A549 (cell line): ENCODE data around the gene COG2. TPM values are rescaled to one million over a fixed set of nuclear protein-coding genes. Genes with fewer than 3 reads are reported as not detected.

Experiments used
- ATAC-seq, 2 experiments: fragments of 200-7000 bp in 1 of 2; fragments of >200 bp in 1 of 2; cut with Nextera tagmentation in 1 of 2; cut with Tn5 transposase in 1 of 2; 3 replicates each; pipeline versions ENCODE4 v1.8.0 to v1.9.1; 2018 to 2020; ENCODE audit warnings: mild to moderate bottlenecking in 1 of 2, moderate library complexity in 1 of 2
- CTCF ChIA-PET: fragments of 300-600 bp; sonication (Branson Sonifier 250); formaldehyde crosslinking; extraction: SDS; loops from one replicate; lab custom pipeline; 2021; ENCODE audit warnings: antibody characterized with exemption, inconsistent platforms; lab: Yijun Ruan, JAX
- POLR2A ChIA-PET: fragments of 350-600 bp; formaldehyde crosslinking; extraction: SDS; loops from one replicate; lab custom pipeline; 2021; ENCODE audit warnings: antibody characterized with exemption, inconsistent platforms; lab: Yijun Ruan, JAX
- DNase-seq, 2 experiments: peaks; one replicate each; pipeline versions ENCODE4 v3.0.0 to v3.0.0-alpha.2; 2011 to 2016; ENCODE audit warnings: low read depth in 1 of 2, low spot score in 1 of 2
- FAIRE-seq: peaks from 2 replicates; lab custom pipeline; 2011; peaks lifted over from hg19 to GRCh38; lab: Jason Lieb, UNC
- H3K27ac ChIP-seq, 2 experiments: fragments of >200 bp; sonication (Bioruptor Twin); formaldehyde crosslinking; 3 replicates each; pipeline ENCODE4 v1.5.1; 2016 to 2017
- H3K4me1 ChIP-seq: fragments of >200 bp; sonication (Bioruptor Twin); formaldehyde crosslinking; 3 replicates; pipeline ENCODE4 v1.6.1; 2016
- H3K4me2 ChIP-seq: fragments of >200 bp; sonication (Bioruptor Twin); formaldehyde crosslinking; 3 replicates; pipeline ENCODE4 v1.6.1; 2016
- H3K4me3 ChIP-seq: fragments of >200 bp; sonication (Bioruptor Twin); formaldehyde crosslinking; 3 replicates; pipeline ENCODE4 v1.5.1; 2016
- H3K9me3 ChIP-seq: fragments of >200 bp; sonication (Bioruptor Twin); formaldehyde crosslinking; 3 replicates; pipeline ENCODE4 v1.6.1; 2016
- BHLHE40 ChIP-seq: IDR thresholded peaks from 2 replicates; pipeline ENCODE4 v1.6.1; 2012; ENCODE audit warnings: low read depth, low read length, inconsistent platforms
- CBX8 ChIP-seq: fragments of 200-600 bp; sonication (generic); IDR thresholded peaks from 2 replicates; pipeline ENCODE4 v1.6.1; 2016
- CEBPB ChIP-seq, 2 experiments: fragments of >200 bp in 1 of 2; sonication (Bioruptor Twin) in 1 of 2; formaldehyde crosslinking in 1 of 2; IDR thresholded peaks; 2 replicates each; pipeline ENCODE4 v1.6.1; 2012 to 2016
- CHD4 ChIP-seq: fragments of 200-600 bp; sonication (generic); IDR thresholded peaks from 2 replicates; pipeline ENCODE4 v1.6.1; 2016; ENCODE audit warnings: antibody characterized with exemption, mild to moderate bottlenecking, borderline replicate concordance
- EHF ChIP-seq: fragments of 250-450 bp; sonication (Bioruptor Pico); IDR thresholded peaks from 2 replicates; pipeline ENCODE4 v1.5.0; 2020; ENCODE audit warnings: mild to moderate bottlenecking
- EP300 ChIP-seq, 2 experiments: fragments of >200 bp; sonication (Bioruptor Twin); formaldehyde crosslinking; IDR thresholded peaks; 2 replicates in 1 of 2; 3 replicates in 1 of 2; pipeline ENCODE4 v1.6.1; 2016 to 2017
- NFE2L2 ChIP-seq: fragments of 150-350 bp; conservative IDR thresholded peaks from 2 replicates; pipeline ENCODE4 v1.6.1; 2014; ENCODE audit warnings: low read length
- POLR2AphosphoS2 ChIP-seq: conservative IDR thresholded peaks from 2 replicates; pipeline ENCODE4 v1.6.1; 2012; ENCODE audit warnings: low read length, improper control_type of control experiment, inconsistent platforms
- RCOR1 ChIP-seq: fragments of 150-350 bp; IDR thresholded peaks from 2 replicates; pipeline ENCODE4 v1.6.1; 2014; ENCODE audit warnings: antibody characterized with exemption, low read length, low read depth
- RNF2 ChIP-seq: fragments of 200-600 bp; sonication (generic); IDR thresholded peaks from 2 replicates; pipeline ENCODE4 v1.6.1; 2016; ENCODE audit warnings: low read depth, mild to moderate bottlenecking, antibody characterized with exemption, moderate library complexity, borderline replicate concordance
- SREBF2 ChIP-seq: fragments of 450-650 bp; IDR thresholded peaks from 2 replicates; pipeline ENCODE4 v1.6.1; 2014; ENCODE audit warnings: mild to moderate bottlenecking, moderate library complexity
- TP53 ChIP-seq: fragments of 250-450 bp; sonication (Bioruptor Pico); IDR thresholded peaks from 2 replicates; pipeline ENCODE4 v1.5.0; 2021; ENCODE audit warnings: mild to moderate bottlenecking, moderate library complexity
- ZSCAN20 ChIP-seq: fragments of 250-450 bp; sonication (Bioruptor Pico); IDR thresholded peaks from 2 replicates; pipeline ENCODE4 v1.8.0; 2022; ENCODE audit warnings: mild to moderate bottlenecking, moderate library complexity
- WGBS: methylation state at CpG from one replicate; pipeline ENCODE4 v1.1.6; 2017; ENCODE audit errors: missing lambda C conversion rate; 5-methylcytosine and 5-hydroxymethylcytosine counted together
- polyA plus RNA-seq, 4 experiments: library from polyadenylated mRNA; depleted of rRNA in 3 of 4; stranded (reverse); fragments of >200 nt; fragmentation: RNase III in 1 of 4; extraction: RNeasy Plus Mini Kit Qiagen cat#74134 plus additional on column Dnase treatment in 1 of 4; gene quantifications; 2 replicates in 3 of 4; 3 replicates in 1 of 4; pipeline ENCODE4 v1.2.3, GENCODE V29; 2011 to 2017
- TF ChIP-seq, protein P1 (sequence below): fragments of 450-650 bp; IDR thresholded peaks from 2 replicates; pipeline ENCODE4 v1.6.1; 2014; ENCODE audit warnings: antibody characterized with exemption
- TF ChIP-seq, protein P2 (sequence below): IDR thresholded peaks from 2 replicates; pipeline ENCODE4 v1.6.1; 2012
- TF ChIP-seq, protein P3 (sequence below): fragments of 250-450 bp; sonication (Bioruptor Pico); IDR thresholded peaks from 2 replicates; pipeline ENCODE4 v1.5.0; 2021; ENCODE audit warnings: mild to moderate bottlenecking, moderate library complexity, borderline replicate concordance
- TF ChIP-seq, protein P4 (sequence below): fragments of >200 bp; sonication (Bioruptor Twin); formaldehyde crosslinking; IDR thresholded peaks from 3 replicates; pipeline ENCODE4 v1.6.1; 2016

Gene COG2
- polyA plus RNA-seq, 2 of the 4 experiments (the other 2 are of a cell fraction) = 23.0 to 34.2 TPM

DNA sequence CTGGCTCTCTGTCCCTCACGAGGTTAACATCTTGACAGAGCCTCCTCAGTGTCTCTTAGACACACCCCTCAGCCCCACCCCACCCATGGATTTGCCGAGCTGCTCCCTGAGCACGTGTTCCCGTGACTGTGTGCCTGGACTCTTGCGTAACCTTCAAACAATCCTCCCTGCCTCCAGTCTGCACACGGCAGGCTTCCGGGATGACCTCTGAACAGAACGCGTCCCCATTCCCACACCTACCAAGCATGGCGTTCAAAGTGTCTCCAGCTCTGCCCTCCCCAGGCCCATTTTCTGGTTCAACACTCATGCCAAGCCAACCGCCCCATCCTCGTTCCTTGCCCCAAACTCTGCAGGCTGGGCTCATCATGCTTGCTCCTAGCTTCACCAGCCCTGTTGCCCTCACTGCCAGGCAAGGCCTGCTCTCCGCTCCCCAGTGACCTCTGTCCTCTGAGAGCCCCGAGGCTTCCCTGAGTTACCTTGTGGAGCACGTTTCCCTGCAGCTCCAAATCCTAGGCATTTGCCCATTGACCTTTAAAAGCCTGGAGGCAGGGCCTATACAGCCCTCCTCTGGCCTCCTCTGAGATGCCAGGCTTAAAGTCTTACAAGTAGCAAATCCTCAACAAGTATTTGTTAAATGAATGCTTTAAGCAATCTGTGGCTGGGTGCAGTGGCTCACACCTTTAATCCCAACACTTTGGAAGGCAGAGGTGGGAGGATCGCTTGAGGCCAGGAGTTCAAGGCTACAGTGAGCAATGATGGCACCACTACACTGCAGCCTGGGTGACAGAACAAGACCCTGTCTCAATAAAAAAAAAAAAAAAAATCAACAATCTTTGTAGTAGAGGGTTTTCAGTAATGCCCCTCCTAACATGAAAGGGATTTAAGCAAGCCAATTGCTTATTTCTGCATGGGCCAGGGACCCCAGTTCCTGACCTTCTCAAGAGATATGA is 66.6 kb downstream of the COG2 start:
- FAIRE-seq = no peak
- ATAC-seq = peak; percentile 25 to 26; a peak in 4 of 6 replicates
- TF ChIP-seq, protein P1, sequence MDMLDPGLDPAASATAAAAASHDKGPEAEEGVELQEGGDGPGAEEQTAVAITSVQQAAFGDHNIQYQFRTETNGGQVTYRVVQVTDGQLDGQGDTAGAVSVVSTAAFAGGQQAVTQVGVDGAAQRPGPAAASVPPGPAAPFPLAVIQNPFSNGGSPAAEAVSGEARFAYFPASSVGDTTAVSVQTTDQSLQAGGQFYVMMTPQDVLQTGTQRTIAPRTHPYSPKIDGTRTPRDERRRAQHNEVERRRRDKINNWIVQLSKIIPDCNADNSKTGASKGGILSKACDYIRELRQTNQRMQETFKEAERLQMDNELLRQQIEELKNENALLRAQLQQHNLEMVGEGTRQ = no peak
- TF ChIP-seq CEBPB (IDR thresholded peaks at IDR 0.05) = peak; percentile 66 to 74
- TF ChIP-seq, all 56 proteins: peak for 1

DNA sequence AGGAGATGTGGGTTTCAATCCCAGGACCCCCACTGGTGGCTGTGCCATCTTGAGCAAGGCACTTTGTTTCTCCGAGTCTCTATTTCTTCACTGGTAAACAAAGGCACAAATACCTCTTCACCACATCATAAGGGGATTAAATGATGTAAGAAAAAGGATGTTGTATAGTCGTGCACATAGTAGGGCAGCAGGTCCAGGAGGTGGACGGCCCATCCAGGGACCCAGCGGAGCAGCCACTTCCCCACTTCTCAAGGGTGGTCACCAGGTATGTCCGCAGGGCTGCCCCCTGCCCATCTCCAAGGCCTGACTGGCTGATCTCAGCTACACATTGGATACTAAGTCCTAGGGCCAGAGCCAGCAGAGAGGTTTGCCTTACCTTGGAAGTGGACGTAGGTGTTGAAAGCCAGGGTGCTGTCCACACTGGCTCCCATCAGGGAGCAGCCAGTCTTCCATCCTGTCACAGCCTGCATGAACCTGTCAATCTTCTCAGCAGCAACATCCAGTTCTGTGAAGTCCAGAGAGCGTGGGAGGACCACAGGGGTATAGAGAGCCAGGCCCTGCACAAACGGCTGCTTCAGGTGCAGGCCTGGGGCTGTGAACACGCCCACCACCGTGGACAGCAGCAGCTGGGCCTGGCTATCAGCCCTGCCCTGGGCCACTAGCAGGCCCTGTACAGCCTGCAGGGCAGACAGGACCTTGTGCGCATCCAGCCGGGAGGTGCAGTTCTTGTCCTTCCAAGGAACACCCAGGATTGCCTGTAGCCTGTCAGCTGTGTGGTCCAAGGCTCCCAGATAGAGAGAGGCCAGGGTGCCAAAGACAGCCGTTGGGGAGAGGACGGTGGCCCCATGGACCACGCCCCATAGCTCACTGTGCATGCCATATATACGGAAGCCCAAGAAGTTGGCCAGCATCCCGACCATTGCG is 67.6 kb downstream of the COG2 start:
- Histone ChIP-seq H3K4me2 (no peak overlapping the region), H3K4me1 (peaks cover 10% of the 10 kb centered on the region; the same call in 2 of the 3 replicates), H3K9me3 (no peaks in the 10 kb centered on the region)
- no peak for ATAC-seq
- no peak for TF ChIP-seq RNF2
- TF ChIP-seq EHF (CRISPR knock-in tag) = no peak
- TF ChIP-seq, protein P1 = no peak
- TF ChIP-seq BHLHE40 = no peak
- TF ChIP-seq, protein P2, sequence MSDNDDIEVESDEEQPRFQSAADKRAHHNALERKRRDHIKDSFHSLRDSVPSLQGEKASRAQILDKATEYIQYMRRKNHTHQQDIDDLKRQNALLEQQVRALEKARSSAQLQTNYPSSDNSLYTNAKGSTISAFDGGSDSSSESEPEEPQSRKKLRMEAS = no peak
- TF ChIP-seq TP53 (CRISPR knock-in tag) = no peak
- no peak for TF ChIP-seq POLR2AphosphoS2
- no peak for TF ChIP-seq EP300 (IDR thresholded peaks at IDR 0.05)
- TF ChIP-seq, protein P3, sequence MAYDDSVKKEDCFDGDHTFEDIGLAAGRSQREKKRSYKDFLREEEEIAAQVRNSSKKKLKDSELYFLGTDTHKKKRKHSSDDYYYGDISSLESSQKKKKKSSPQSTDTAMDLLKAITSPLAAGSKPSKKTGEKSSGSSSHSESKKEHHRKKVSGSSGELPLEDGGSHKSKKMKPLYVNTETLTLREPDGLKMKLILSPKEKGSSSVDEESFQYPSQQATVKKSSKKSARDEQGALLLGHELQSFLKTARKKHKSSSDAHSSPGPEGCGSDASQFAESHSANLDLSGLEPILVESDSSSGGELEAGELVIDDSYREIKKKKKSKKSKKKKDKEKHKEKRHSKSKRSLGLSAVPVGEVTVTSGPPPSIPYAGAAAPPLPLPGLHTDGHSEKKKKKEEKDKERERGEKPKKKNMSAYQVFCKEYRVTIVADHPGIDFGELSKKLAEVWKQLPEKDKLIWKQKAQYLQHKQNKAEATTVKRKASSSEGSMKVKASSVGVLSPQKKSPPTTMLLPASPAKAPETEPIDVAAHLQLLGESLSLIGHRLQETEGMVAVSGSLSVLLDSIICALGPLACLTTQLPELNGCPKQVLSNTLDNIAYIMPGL (CRISPR knock-in tag) = no peak
- no peak for TF ChIP-seq CHD4
- TF ChIP-seq RCOR1 = no peak
- TF ChIP-seq, protein P4, sequence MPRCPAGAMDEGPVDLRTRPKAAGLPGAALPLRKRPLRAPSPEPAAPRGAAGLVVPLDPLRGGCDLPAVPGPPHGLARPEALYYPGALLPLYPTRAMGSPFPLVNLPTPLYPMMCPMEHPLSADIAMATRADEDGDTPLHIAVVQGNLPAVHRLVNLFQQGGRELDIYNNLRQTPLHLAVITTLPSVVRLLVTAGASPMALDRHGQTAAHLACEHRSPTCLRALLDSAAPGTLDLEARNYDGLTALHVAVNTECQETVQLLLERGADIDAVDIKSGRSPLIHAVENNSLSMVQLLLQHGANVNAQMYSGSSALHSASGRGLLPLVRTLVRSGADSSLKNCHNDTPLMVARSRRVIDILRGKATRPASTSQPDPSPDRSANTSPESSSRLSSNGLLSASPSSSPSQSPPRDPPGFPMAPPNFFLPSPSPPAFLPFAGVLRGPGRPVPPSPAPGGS = no peak
- no peak for TF ChIP-seq CBX8
- no peak for TF ChIP-seq SREBF2
- no peak for TF ChIP-seq ZSCAN20 (CRISPR knock-in tag)
- TF ChIP-seq NFE2L2 = no peak
- TF ChIP-seq, all 56 proteins: peak for 0
- ChIA-PET CTCF (interaction anchor here (1.0 to 1.4 kb wide), 2 partner anchors 68 to 500 kb away, joined by 3 to 4 read pairs; partner anchors contain the start of gene COG2), POLR2A (no interaction called here)
- Histone ChIP-seq H3K4me3 (no peak overlapping the region), H3K27ac (no peak overlapping the region)
- DNase-seq (no peak), FAIRE-seq (no peak)
- WGBS = 62% methylated on average over 10 of the region's 18 CpGs

More for the DNA sequence above, 66.6 kb downstream of the COG2 start:
- ChIA-PET CTCF (no interaction called here), POLR2A (no interaction called here)
- DNase-seq = peak in 1 of 2 experiments; percentile 33
- no peak overlapping the region for H3K4me2 ChIP-seq
- H3K4me1 ChIP-seq = peaks cover 5% of the 10 kb centered on the region; the same call in 1 of the 3 replicates
- H3K27ac ChIP-seq = no peak overlapping the region
- WGBS = 60% methylated on average over 16 of the region's 16 CpGs
- no peak overlapping the region for H3K4me3 ChIP-seq
- no peaks in the 10 kb centered on the region for H3K9me3 ChIP-seq
